HG02981 (cell line): ENCODE results near the gene SCN4B.

Experiments used
- ATAC-seq: cut with Tn5 transposase; IDR thresholded peaks from one replicate; pipeline ENCODE4 v1.9.1; 2021; ENCODE audit warnings: mild to moderate bottlenecking, moderate library complexity; ENCODE audit not compliant: unreplicated experiment

The SCN4B gene

GRCh38 chr11:118175031-118175992, 22.7 kb upstream of the SCN4B start:
- no peak for ATAC-seq

DNA sequence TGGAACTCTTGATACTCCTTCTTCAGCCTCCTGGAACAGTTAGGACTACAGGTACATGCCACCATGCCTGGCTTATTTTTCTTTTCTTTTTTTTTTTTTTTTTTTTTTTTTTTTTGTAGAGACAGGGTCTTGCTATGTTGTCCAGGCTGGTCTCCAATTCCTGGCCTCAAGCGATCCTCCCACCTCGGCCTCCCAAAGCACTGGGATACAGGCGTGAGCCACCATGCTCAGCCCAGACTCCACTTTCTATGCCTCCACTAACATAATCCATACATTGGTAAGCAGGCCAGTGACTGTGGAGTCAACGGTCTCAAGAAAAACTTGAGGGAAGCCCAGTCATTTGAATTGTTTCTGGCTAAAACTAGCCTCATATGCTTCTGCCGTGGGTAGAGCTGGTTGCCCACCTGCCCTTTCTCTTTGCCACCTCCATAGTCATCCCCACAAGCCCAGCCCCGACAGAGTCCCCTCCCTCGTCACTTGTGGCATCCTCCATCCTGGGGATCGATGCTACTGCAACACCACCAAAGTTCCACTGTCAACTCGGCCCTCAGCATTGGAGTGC, 21.5 kb upstream of the SCN4B start:
- no peak for ATAC-seq

DNA sequence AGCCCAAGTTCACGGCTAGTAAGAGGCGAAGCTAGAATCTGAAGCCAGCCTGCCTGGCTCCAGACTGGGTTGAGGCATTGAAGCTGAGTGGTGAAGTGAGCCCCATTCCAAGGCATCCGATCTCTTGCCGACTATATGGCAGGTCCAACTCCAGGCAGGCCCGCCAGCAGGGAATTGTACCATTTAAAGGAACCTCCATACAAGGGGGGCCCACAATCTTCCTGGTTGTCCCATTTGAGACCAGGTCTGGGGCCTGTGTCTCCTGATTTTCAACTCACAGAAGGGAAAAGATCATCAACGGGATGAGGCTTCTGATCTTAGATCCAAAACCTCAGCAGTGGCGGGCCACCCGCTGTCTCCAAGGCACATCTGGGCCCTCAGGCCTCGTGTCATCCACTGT, 19.7 kb upstream of the SCN4B start:
- ATAC-seq = no peak

GRCh38 chr11:118171269-118172062, 18.8 kb upstream of the SCN4B start:
- no peak for ATAC-seq

- ATAC-seq = no peak
These were observed 18.3 kb upstream of the SCN4B start for GRCh38 chr11:118170882-118171268.

- no peak for ATAC-seq
These were observed 17.6 kb upstream of the SCN4B start for GRCh38 chr11:118170231-118170630.

DNA sequence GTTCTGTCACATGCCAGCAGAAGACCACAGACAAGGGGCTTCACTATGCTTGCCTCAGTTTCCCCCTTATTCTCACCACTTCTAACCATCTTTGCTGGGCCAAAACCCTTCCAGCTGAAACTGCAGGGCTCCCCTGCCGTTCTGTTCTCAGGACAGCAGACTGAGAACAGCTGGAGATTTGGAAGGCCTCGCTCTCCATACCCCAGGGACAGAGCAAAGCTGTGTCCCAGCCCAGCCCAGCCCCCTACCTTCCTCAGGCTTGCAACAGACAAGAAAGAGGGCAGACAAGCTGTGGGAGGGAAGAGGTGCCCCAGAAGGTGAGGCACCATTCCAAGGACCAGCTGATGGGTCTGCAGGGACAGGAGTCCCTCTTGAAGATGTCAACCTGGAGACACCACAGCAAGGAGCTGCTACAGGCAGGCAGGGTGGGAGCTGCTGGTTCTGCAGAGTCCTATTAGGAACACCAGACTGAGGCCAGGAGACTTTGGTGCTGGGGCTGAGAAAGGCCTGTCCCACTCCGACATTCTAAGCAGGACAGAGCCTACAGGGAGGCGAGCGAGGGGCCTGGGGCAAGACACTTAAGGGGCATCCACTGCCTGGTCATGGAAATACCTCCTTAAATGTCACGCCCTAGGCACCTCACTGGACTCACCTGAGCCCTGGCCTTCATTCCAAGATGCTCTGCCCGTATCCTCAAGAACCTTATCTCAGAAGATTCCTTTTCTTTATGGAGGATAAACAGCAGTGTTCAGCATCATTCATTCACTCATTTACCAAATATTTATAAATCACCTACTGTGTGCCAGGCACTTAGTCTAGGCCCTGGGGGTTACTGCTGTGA, 16.9 kb upstream of the SCN4B start:
- no peak for ATAC-seq

GRCh38 chr11:118168751-118169150, 16.1 kb upstream of the SCN4B start:
- ATAC-seq = no peak

GRCh38 chr11:118168316-118168715, 15.7 kb upstream of the SCN4B start:
- no peak for ATAC-seq

GRCh38 chr11:118167906-118168305, 15.3 kb upstream of the SCN4B start:
- no peak for ATAC-seq

DNA sequence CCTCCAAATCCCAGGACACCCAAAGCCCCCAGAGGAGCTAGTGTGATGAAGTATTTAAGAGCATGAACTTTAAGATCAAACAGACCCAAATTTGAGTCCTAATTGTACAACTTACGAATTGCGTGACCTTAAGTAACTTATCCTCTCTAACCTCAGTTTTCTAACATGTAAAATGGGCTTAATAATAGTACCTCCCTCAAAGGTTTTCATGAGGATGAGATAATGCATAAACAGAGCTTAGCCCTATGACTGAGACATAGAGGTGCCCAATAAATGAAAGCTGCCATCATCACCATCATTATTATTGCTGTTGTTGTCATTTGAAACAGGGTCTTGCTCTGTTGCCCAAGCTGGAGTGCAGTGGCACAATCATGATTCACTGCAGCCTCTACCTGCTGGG, 14.6 kb upstream of the SCN4B start:
- no peak for ATAC-seq

DNA sequence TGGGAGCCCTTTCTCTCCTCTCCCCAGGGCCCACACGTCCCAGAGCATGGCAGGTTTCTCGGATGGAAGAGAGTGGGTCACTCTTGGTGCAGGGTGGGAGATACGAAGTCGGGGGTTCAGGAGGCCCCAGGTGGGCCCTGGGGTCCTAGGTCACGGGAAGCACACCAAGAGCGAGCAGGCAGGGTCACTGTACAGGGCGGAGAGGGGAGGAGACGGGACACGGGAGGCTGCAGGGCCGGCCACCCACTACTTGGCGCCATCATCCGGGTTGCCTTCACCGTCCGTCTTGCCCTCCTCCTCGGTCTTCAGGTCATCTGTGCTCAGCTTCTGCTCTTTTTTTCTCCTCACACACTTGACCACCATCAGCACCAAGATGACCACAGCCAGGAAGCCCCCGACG, 14.0 kb upstream of the SCN4B start:
- ATAC-seq = no peak

- no peak for ATAC-seq
These were observed 12.3 kb upstream of the SCN4B start for GRCh38 chr11:118164885-118165284.

- no peak for ATAC-seq
These were observed 10.9 kb upstream of the SCN4B start for GRCh38 chr11:118163494-118163893.

DNA sequence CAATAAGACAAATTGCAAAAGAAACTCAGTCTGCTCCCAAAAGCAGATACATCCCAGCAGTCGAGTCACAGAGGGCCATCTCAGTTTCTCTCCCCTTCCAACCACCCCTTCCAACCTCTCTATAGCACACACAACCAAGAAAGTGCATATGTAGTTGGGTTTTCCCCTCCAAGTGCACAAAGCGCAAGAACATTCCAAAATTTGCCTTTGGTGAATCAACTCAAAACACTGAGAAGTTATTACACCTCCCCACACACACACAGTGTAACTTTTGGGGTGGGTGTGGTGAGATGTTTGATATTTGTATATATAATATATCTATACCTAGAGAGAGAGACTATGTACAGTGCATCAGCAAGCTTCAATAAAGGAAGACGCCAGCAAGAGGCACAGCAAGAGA, 10.2 kb upstream of the SCN4B start:
- ATAC-seq = no peak

GRCh38 chr11:118161786-118162185, 9.2 kb upstream of the SCN4B start:
- ATAC-seq = no peak

GRCh38 chr11:118157186-118157895, 4.7 kb upstream of the SCN4B start:
- ATAC-seq = no peak

DNA sequence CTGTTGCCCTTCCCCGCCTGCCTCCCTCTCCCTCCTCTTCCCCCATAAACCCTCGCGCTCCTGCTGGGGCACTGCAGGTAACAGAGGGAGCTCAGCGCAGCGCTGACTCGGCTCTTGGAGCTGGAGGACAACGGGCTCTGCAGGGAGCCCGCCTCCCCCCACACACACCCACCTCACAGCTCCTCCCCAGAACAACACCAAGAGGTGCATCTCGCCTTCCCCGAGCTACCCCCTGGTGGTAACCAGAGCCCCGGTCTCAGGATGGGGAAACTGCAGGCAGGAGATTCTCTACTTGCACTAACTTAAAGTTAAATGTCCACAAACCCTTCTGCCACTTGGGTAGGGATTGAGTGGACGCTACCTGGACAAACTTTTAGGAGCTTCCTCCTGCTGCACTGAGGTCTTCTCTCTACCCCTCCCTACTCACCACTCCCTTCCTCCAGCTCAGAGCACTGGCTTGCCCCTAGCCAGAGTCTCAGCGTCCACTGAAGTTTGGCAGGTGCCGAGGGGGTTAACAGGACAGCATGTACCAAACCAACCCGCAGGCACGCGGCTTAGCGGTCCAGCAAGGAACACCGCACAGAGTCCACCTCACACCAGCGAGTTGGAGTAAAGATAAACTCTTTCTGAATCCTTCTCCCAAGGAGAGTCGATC, 4.0 kb upstream of the SCN4B start:
- no peak for ATAC-seq

- no peak for ATAC-seq
These were observed 3.3 kb upstream of the SCN4B start for GRCh38 chr11:118155776-118156530.
